Measurements from ENCODE around the gene RNF181. TPM values are rescaled to one million over a fixed set of nuclear protein-coding genes. Genes with fewer than 3 reads are reported as not detected.

RNF181 gene
- total and polyA plus RNA-seq, 2 of the 13 experiments (the other 11 are each of a cell fraction or from before 2014, with no cell fraction given): 224 to 578 TPM

DNA sequence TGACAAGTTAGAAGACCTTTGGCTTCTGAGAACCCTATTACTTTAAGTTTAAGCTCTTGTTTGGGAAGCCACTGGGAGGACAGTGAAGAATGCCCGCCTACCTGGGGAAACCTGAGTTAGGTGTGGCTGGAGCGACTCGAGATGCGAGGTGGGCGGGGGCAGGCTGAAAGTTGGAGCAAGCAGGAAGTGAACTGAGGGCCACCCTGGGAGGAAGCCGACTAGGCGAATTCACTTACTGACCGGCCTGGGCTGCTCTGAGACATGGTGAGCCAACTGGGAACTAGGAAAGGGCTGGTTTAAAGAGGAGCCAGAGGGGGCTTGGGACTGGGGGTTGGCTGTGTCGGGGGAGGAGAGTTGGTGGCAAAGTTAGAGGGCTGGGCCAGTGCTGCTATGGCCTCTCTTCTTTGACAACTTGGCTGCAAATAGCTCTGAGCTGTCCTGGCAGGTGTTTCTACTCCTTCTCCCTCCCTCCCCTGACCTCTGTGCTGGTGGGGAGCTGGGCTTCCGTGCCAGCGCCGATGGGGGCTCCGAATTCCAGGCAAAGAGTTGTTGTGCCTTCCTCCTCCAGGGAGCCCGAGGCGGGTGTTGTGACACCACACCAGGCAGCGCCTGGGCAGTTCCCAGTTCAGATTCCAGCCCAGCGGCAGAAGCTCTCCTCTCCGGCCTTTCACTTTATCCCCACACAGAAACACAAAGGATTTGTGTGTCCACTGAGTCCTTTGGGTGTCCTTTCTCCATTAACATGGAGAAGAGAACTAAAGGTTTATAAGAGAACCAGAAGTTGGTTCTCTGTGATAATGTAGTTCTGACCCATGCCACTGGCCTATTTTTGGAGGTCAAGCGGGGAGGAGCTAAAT is 17.9 kb upstream of the RNF181 start, which contains the start of gene VAMP8 (continued):
- TF ChIP-seq, protein P1, sequence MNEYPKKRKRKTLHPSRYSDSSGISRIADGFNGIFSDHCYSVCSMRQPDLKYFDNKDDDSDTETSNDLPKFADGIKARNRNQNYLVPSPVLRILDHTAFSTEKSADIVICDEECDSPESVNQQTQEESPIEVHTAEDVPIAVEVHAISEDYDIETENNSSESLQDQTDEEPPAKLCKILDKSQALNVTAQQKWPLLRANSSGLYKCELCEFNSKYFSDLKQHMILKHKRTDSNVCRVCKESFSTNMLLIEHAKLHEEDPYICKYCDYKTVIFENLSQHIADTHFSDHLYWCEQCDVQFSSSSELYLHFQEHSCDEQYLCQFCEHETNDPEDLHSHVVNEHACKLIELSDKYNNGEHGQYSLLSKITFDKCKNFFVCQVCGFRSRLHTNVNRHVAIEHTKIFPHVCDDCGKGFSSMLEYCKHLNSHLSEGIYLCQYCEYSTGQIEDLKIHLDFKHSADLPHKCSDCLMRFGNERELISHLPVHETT (CRISPR knock-in tag; conservative IDR thresholded peaks at IDR 0.05): no peak
- no peak; the same call in 1 of the 2 replicates for TF ChIP-seq BCL6 (CRISPR knock-in tag; IDR thresholded peaks at IDR 0.05)
- TF ChIP-seq, protein P2, sequence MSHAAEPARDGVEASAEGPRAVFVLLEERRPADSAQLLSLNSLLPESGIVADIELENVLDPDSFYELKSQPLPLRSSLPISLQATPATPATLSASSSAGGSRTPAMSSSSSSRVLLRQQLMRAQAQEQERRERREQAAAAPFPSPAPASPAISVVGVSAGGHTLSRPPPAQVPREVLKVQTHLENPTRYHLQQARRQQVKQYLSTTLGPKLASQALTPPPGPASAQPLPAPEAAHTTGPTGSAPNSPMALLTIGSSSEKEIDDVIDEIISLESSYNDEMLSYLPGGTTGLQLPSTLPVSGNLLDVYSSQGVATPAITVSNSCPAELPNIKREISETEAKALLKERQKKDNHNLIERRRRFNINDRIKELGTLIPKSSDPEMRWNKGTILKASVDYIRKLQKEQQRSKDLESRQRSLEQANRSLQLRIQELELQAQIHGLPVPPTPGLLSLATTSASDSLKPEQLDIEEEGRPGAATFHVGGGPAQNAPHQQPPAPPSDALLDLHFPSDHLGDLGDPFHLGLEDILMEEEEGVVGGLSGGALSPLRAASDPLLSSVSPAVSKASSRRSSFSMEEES (CRISPR knock-in tag; IDR thresholded peaks at IDR 0.05): no peak
- TF ChIP-seq ZBTB3 (CRISPR knock-in tag; IDR thresholded peaks at IDR 0.05; ENCODE audit: borderline replicate concordance, low read depth): 0 out of 2 replicates have a peak, but pooled peaks have one; percentile 70
- no peak for TF ChIP-seq CENPT (CRISPR knock-in tag; IDR thresholded peaks at IDR 0.05; ENCODE audit: low read depth)
- no peak for TF ChIP-seq ZNF382 (CRISPR knock-in tag; IDR thresholded peaks at IDR 0.05; ENCODE audit: borderline replicate concordance)
- no peak for TF ChIP-seq U2AF2 (IDR thresholded peaks at IDR 0.05; ENCODE audit: low read depth, low read length)
- TF ChIP-seq, protein P3, sequence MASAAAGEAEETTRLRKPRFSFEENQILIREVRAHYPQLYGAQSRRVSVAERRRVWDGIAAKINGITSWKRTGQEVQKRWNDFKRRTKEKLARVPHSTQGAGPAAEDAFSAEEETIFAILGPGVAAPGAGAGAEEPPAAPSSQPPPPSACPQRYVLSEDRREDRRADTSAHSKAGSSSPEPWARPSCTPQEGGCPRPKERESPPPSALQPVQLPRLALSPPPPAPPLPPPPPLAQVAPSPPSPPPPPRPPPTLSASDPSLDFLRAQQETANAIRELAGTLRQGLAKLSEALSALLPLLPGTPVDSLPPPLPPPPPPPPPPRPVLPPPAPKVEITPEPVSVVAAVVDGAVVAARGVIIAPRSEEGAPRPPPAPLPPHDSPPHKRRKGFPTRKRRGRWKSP (CRISPR knock-in tag; IDR thresholded peaks at IDR 0.05): peak; percentile 67; the same call in 1 of the 2 replicates
- TF ChIP-seq ZNF383 (CRISPR knock-in tag; IDR thresholded peaks at IDR 0.05; ENCODE audit: borderline replicate concordance): no peak
- TF ChIP-seq JARID2 (CRISPR knock-in tag; IDR thresholded peaks at IDR 0.05; ENCODE audit: insufficient replicate concordance): peak; percentile 15
- TF ChIP-seq NFE2L2 (IDR thresholded peaks at IDR 0.05; ENCODE audit: low read length): no peak
- TF ChIP-seq ADNP (CRISPR knock-in tag; IDR thresholded peaks at IDR 0.05): no peak
- TF ChIP-seq ZNF501 (CRISPR knock-in tag; IDR thresholded peaks at IDR 0.05): peak; percentile 53; the same call in 1 of the 2 replicates
- TF ChIP-seq CCAR2 (optimal IDR thresholded peaks at IDR 0.05; ENCODE audit: low read depth, low read length): no peak
- TF ChIP-seq PITX1 (CRISPR knock-in tag; IDR thresholded peaks at IDR 0.05): no peak
- TF ChIP-seq ZBTB7A (CRISPR knock-in tag; IDR thresholded peaks at IDR 0.05): 0 out of 2 replicates have a peak, but pooled peaks have one; percentile 52
- TF ChIP-seq GABPB1 (CRISPR knock-in tag; IDR thresholded peaks at IDR 0.05): peak; percentile 31; the same call in 1 of the 2 replicates
- TF ChIP-seq RFX1 (IDR thresholded peaks at IDR 0.05): no peak
- peak; percentile 71; the same call in 1 of the 2 replicates for TF ChIP-seq ZNF292 (CRISPR knock-in tag; IDR thresholded peaks at IDR 0.05; ENCODE audit: borderline replicate concordance, low read depth)
- no peak for TF ChIP-seq YY1 (IDR thresholded peaks at IDR 0.05; ENCODE audit: insufficient read depth, insufficient replicate concordance, low read depth, low read length)
- no peak for TF ChIP-seq ZNF709 (CRISPR knock-in tag; IDR thresholded peaks at IDR 0.05)
- TF ChIP-seq ZNF772 (CRISPR knock-in tag; IDR thresholded peaks at IDR 0.05): peak; percentile 71; the same call in 1 of the 2 replicates
- no peak for TF ChIP-seq HMG20A (CRISPR knock-in tag; IDR thresholded peaks at IDR 0.05; ENCODE audit: borderline replicate concordance)
- no peak for TF ChIP-seq ZNF773 (CRISPR knock-in tag; IDR thresholded peaks at IDR 0.05; ENCODE audit: borderline replicate concordance)
- TF ChIP-seq TP53 (CRISPR knock-in tag; conservative IDR thresholded peaks at IDR 0.05): no peak
- TF ChIP-seq ZNF558 (CRISPR knock-in tag; IDR thresholded peaks at IDR 0.05; ENCODE audit: borderline replicate concordance): 0 out of 2 replicates have a peak, but pooled peaks have one; percentile 48
- TF ChIP-seq REPIN1 (CRISPR knock-in tag; IDR thresholded peaks at IDR 0.05; ENCODE audit: borderline replicate concordance, low read depth): no peak
- no peak for TF ChIP-seq ZNF549 (CRISPR knock-in tag; IDR thresholded peaks at IDR 0.05)
